ENCODE measurements around the gene TJP1. TPM values are rescaled to one million over a fixed set of nuclear protein-coding genes. Genes with fewer than 3 reads are reported as not detected.
"Not testable (repeated sequence)": the region's sequence is repeated elsewhere in the genome, so short reads cannot be mapped to it uniquely, and the experiment has no call there.

The TJP1 gene
- total RNA-seq, 2 experiments from 2014 or later, result not detected

DNA sequence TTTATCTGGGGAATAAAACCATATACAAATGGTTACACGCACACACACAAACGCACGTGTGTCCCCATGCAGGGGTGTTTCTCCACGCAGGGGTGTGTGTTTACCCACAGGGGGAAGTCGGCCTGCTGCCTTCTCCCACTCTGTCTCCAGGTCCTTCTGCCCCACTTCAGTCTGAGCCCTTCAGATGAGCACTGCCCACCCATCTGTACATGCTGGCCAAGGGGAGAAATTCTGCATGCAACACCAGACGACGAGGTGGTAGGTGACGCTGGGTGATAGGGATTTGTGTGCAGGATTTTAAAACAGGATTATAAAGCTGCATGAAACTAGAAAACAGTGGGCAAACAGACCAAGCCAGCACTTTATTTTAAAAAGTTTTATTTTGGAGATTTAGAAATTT, 122.5 kb downstream of the TJP1 start:
- POLR2A ChIA-PET, result no interaction called here
- CTCF ChIA-PET, result no interaction called here
- H3K36me3 Mint-ChIP-seq (ENCODE audit: low read depth), result no peaks in the 10 kb centered on the region

DNA sequence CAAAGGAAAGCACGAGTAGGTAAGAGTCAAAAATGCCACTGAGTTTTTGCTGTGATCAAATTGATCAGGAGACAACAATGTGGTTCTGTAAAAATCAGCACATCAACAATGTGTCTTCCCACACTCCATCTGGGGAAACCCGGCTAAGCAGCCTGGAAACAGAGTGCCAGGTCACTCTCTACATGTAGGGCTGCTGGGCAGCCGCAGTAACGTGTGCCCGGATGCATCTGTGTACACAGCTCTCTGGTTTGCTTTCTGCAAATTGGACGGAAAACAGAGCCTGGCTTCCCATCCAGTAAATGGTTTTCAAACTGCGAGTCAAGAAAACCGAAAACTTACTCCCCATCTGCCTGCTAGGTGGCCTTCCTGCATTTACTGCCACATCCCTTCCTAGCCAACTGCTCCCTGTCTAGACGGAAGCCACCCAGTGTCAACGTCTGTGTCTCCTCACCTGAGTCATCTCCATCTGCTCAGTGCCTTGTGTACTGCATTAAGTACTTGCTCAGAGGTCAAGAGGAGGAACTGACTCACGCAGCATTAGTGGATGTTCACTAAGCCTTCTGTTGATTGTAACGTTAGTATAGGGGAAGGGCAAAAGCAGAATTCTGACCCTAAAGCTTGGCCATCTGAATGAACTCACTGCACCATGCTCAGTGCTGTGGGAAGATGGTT, 124.1 kb downstream of the TJP1 start:
- POLR2A ChIA-PET, result no interaction called here
- no peak for DNase-seq

More for the DNA sequence above, 122.5 kb downstream of the TJP1 start:
- H3K27me3 Mint-ChIP-seq, result no peaks in the 10 kb centered on the region
- no peaks in the 10 kb centered on the region for H3K4me1 Mint-ChIP-seq (ENCODE audit: low read depth)
- no peak for ATAC-seq
- H3K9me3 Mint-ChIP-seq, result no peaks in the 10 kb centered on the region
- intact Hi-C loops (cut with micrococcal nuclease), result no loop called here
- TF ChIP-seq, protein P1, sequence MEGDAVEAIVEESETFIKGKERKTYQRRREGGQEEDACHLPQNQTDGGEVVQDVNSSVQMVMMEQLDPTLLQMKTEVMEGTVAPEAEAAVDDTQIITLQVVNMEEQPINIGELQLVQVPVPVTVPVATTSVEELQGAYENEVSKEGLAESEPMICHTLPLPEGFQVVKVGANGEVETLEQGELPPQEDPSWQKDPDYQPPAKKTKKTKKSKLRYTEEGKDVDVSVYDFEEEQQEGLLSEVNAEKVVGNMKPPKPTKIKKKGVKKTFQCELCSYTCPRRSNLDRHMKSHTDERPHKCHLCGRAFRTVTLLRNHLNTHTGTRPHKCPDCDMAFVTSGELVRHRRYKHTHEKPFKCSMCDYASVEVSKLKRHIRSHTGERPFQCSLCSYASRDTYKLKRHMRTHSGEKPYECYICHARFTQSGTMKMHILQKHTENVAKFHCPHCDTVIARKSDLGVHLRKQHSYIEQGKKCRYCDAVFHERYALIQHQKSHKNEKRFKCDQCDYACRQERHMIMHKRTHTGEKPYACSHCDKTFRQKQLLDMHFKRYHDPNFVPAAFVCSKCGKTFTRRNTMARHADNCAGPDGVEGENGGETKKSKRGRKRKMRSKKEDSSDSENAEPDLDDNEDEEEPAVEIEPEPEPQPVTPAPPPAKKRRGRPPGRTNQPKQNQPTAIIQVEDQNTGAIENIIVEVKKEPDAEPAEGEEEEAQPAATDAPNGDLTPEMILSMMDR (IDR thresholded peaks at IDR 0.05), result no peak
- no peak overlapping the region for H3K27ac Mint-ChIP-seq
- no peak overlapping the region for H3K4me3 Mint-ChIP-seq
- DNase-seq, result no peak

DNA sequence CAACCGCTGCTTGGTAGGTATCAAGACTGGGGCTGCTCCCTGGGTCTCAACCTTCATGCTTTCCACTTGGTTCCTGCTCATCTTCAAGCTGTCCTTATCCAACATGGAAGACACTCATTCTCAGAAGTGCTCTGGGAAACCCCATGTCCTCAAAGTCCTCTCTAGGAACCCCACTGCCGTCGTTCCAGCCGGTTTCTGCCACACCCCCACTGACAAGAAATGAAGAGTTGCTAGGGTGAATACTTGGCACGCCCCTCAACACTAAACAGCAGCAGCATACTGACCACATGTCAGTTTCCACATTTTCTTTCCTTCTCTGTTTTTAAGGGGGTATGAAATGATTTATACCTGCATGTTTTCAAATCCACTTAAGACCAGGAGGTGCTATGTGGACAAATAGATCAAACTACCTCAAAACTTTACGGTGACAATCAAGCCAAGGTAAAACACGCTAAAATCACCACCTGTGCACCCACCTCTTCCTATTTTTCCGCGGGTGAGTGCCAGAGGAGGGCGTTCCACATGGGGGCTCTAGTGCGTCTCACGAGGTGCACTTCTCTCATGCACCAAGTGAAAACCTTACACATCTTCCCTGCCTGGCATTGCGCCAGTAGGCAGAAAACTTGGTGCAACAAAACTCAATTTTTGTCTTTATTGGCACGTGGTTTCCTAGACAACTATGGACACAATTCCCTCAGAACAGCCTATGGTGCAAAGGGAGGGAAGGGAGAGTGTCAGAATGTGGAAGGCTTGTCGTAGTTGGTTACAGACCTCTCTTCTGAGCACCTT, 125.1 kb downstream of the TJP1 start:
- CTCF ChIA-PET, result no interaction called here
- Mint-ChIP-seq H3K9me3 (no peaks in the 10 kb centered on the region), H3K4me3 (no peak overlapping the region), H3K27ac (no peak overlapping the region), H3K4me1 (ENCODE audit: low read depth) (no peaks in the 10 kb centered on the region), H3K27me3 (peaks cover 2% of the 10 kb centered on the region), H3K36me3 (ENCODE audit: low read depth) (no peaks in the 10 kb centered on the region)
- POLR2A ChIA-PET, result no interaction called here
- DNase-seq, result no peak
- ATAC-seq, result no peak
- intact Hi-C loops (cut with micrococcal nuclease), result no loop called here
- TF ChIP-seq, protein P1 (IDR thresholded peaks at IDR 0.05), result no peak

More for the DNA sequence above, 124.1 kb downstream of the TJP1 start:
- H3K4me3 Mint-ChIP-seq, result no peak overlapping the region
- no peak for ATAC-seq
- H3K27me3 Mint-ChIP-seq, result no peaks in the 10 kb centered on the region
- no peak overlapping the region for H3K27ac Mint-ChIP-seq
- H3K9me3 Mint-ChIP-seq, result no peaks in the 10 kb centered on the region
- TF ChIP-seq, protein P1 (IDR thresholded peaks at IDR 0.05), result no peak
- intact Hi-C loops (cut with micrococcal nuclease), result no loop called here
- CTCF ChIA-PET, result no interaction called here
- no peaks in the 10 kb centered on the region for H3K4me1 Mint-ChIP-seq (ENCODE audit: low read depth)
- no peaks in the 10 kb centered on the region for H3K36me3 Mint-ChIP-seq (ENCODE audit: low read depth)

DNA sequence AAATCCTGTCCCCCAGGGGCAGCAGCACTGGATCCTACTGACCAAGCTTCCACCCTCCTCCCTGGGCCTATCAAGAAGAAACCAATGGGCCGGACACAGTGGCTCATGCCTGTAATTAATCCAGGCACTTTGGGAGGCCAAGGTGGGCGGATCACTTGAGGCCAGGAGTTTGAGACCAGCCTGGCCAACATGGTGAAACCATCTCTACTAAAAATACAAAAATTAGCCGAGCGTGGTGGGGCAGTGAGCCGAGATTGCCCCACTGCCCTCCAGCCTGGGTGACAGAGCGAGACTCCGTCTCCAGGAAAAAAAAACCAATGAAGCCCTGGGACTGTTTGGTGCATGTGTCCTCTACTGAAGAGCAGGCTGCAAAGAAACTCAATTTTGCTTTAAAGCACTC, 125.8 kb downstream of the TJP1 start:
- H3K9me3 Mint-ChIP-seq; H3K4me1 Mint-ChIP-seq (ENCODE audit: low read depth); CTCF ChIA-PET; H3K36me3 Mint-ChIP-seq (ENCODE audit: low read depth); H3K27me3 Mint-ChIP-seq; DNase-seq; POLR2A ChIA-PET; H3K27ac Mint-ChIP-seq; intact Hi-C loops (cut with micrococcal nuclease); ATAC-seq; H3K4me3 Mint-ChIP-seq: not testable (repeated sequence)

DNA sequence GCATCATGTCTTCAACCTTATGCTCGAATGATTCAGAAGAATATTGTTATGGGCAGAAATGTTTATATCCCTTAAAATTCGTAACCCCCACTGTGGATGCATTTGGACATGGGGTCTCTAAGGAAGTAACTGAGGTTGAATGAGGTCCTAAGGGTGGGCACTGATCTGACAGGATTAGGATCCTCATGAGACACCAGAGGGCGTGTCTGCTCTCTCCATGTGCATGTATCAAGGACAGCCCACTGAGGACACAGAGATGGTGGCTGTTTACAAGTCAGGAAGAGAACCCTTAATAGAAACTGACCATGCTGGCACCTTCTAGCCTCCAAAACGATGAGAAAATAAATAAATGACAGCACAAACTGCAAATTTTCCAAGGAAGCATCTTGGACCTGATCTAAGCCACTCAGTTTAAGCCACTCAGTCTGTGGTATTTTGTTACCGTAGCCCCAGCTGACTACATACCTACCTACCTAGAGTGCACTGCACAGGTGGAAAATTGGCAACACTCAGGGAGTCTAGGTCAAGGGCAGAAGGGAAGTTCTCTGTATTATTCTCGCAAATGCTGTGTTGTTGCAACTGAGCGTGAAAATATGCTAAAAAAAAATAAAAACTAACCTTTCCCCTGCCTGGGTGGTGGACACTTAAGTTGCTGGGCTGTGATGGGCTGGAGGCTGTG, 126.6 kb downstream of the TJP1 start:
- POLR2A ChIA-PET, result no interaction called here
- Mint-ChIP-seq H3K4me1 (ENCODE audit: low read depth) (no peaks in the 10 kb centered on the region), H3K27ac (no peak overlapping the region), H3K4me3 (no peak overlapping the region), H3K9me3 (no peaks in the 10 kb centered on the region), H3K27me3 (peaks cover 2% of the 10 kb centered on the region), H3K36me3 (ENCODE audit: low read depth) (no peaks in the 10 kb centered on the region)
- TF ChIP-seq, protein P1 (IDR thresholded peaks at IDR 0.05), result no peak
- ATAC-seq (no peak), DNase-seq (no peak)
- intact Hi-C loops (cut with micrococcal nuclease), result no loop called here
- CTCF ChIA-PET, result no interaction called here
